OCI-LY7 (cell line): Measurements from ENCODE around the gene TMEM196. TPM values are rescaled to one million over a fixed set of nuclear protein-coding genes. Genes with fewer than 3 reads are reported as not detected.

ENCODE experiments used
- BruUV-seq: library from RNA; stranded (reverse); fragments of 400-500 nt; replicated peaks from 2 replicates; lab custom pipeline; 2021; lab: Mats Ljungman, UMichigan
- CTCF ChIA-PET: fragments of 300-600 bp; sonication (Branson Sonifier 250); formaldehyde crosslinking; loops from one replicate; lab custom pipeline; 2022; ENCODE audit warnings: antibody characterized with exemption; ENCODE audit not compliant: unreplicated experiment; lab: Charles Lee
- POLR2A ChIA-PET: fragments of 300-600 bp; sonication (Branson Sonifier 250); formaldehyde crosslinking; loops from one replicate; lab custom pipeline; 2022; ENCODE audit warnings: antibody characterized with exemption; lab: Charles Lee
- DNase-seq: peaks from one replicate; pipeline ENCODE4 v3.0.0-alpha.2; 2015; ENCODE audit warnings: low spot score
- H2AFZ ChIP-seq: fragments of 200-600 bp; sonication (generic), shearing (Covaris generic); 2 replicates; pipeline ENCODE4 v1.6.1; 2014; ENCODE audit warnings: mild to moderate bottlenecking, antibody characterized with exemption, low read length, moderate library complexity
- H3K27ac ChIP-seq: fragments of 200-600 bp; sonication (generic); 2 replicates; pipeline ENCODE4 v1.5.1; 2014; ENCODE audit warnings: mixed run types, low read depth, mild to moderate bottlenecking, moderate library complexity, low read length, inconsistent platforms; ENCODE audit not compliant: poor library complexity, severe bottlenecking
- H3K36me3 ChIP-seq: fragments of 200-600 bp; sonication (generic); 2 replicates; pipeline ENCODE4 v1.6.1; 2014; ENCODE audit warnings: mild to moderate bottlenecking, antibody characterized with exemption, low read length, moderate library complexity, mixed read lengths; ENCODE audit not compliant: insufficient read depth
- H3K4me1 ChIP-seq: fragments of 200-600 bp; sonication (generic); 2 replicates; pipeline ENCODE4 v1.5.1; 2014; ENCODE audit warnings: mild to moderate bottlenecking, low read length; ENCODE audit not compliant: insufficient read depth, poor library complexity, severe bottlenecking
- H3K4me2 ChIP-seq: fragments of 200-600 bp; sonication (generic); 2 replicates; pipeline ENCODE4 v1.6.1; 2014; ENCODE audit warnings: mild to moderate bottlenecking, low read length
- H3K4me3 ChIP-seq: fragments of 200-600 bp; sonication (generic); 2 replicates; pipeline ENCODE4 v1.5.1; 2014; ENCODE audit warnings: mild to moderate bottlenecking, low read depth, low read length; ENCODE audit not compliant: poor library complexity, severe bottlenecking
- H3K79me2 ChIP-seq: fragments of 200-600 bp; sonication (generic); 2 replicates; pipeline ENCODE4 v1.6.1; 2016; ENCODE audit warnings: low read depth, mild to moderate bottlenecking, low read length, moderate library complexity, mixed read lengths; ENCODE audit not compliant: insufficient read depth
- H3K9me2 ChIP-seq: fragments of 200-600 bp; sonication (generic); 2 replicates; pipeline ENCODE4 v1.6.1; 2016; ENCODE audit warnings: mild to moderate bottlenecking, low read length, mixed read lengths; ENCODE audit not compliant: insufficient read depth
- H3K9me3 ChIP-seq: fragments of 200-600 bp; sonication (generic); 2 replicates; pipeline ENCODE4 v1.6.1; 2014; ENCODE audit warnings: mild to moderate bottlenecking, mixed run types, low read length, mixed read lengths
- H4K20me1 ChIP-seq: fragments of 200-600 bp; sonication (generic); 2 replicates; pipeline ENCODE4 v1.6.1; 2014; ENCODE audit warnings: mild to moderate bottlenecking, antibody characterized with exemption, low read length, moderate library complexity, mixed read lengths; ENCODE audit not compliant: insufficient read depth
- EZH2phosphoT487 ChIP-seq: fragments of 200-600 bp; sonication (generic); IDR thresholded peaks from 2 replicates; pipeline ENCODE4 v1.6.1; 2018; ENCODE audit warnings: low read depth, borderline replicate concordance, mild to moderate bottlenecking, mixed run types, antibody characterized with exemption, low read length, moderate library complexity, mixed read lengths
- intact Hi-C: fragments of 100-400 bp; cut with micrococcal nuclease; formaldehyde crosslinking; loops from one replicate; pipeline ENCODE4 v1.10.0; 2022; ENCODE audit not compliant: unreplicated experiment
- total RNA-seq, 2 experiments: library from RNA; depleted of rRNA in 1 of 2; stranded (reverse); fragments of >200 nt in 1 of 2; shearing (Covaris generic) in 1 of 2; gene quantifications; 2 replicates each; pipeline ENCODE4 v1.2.3, GENCODE V29; 2014 to 2022
- TF ChIP-seq, protein P1 (sequence below): fragments of 200-600 bp; sonication (generic); conservative IDR thresholded peaks from 2 replicates; pipeline ENCODE4 v1.5.1; 2014; ENCODE audit warnings: mild to moderate bottlenecking, antibody characterized with exemption, low read length, moderate library complexity, mixed read lengths

Gene TMEM196
- total RNA-seq, 2 experiments from 2014 or later, result not detected

DNA sequence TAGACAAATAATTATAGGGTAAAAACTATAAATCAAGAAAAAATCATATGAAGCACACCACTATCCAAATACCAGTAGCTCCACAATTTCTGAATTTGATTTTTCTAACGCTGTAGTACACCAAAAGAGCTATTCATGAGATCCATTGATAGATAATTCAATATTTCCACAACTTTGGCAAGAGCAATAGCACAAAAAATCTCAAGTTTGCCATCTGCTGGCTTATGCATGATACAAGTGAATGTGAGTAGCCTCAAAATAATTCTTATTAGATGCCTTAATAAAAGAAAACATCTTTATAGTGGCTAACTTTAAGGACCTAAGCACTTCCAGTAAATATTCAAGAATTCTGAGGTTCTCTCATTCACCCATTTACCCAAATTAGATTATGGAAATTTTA is 2.2 kb upstream of the TMEM196 start:
- no peak overlapping the region for H3K27ac ChIP-seq
- no peak overlapping the region for H2AFZ ChIP-seq
- H3K4me2 ChIP-seq, result no peak overlapping the region
- no TSS peak for BruUV-seq
- TF ChIP-seq, protein P1, sequence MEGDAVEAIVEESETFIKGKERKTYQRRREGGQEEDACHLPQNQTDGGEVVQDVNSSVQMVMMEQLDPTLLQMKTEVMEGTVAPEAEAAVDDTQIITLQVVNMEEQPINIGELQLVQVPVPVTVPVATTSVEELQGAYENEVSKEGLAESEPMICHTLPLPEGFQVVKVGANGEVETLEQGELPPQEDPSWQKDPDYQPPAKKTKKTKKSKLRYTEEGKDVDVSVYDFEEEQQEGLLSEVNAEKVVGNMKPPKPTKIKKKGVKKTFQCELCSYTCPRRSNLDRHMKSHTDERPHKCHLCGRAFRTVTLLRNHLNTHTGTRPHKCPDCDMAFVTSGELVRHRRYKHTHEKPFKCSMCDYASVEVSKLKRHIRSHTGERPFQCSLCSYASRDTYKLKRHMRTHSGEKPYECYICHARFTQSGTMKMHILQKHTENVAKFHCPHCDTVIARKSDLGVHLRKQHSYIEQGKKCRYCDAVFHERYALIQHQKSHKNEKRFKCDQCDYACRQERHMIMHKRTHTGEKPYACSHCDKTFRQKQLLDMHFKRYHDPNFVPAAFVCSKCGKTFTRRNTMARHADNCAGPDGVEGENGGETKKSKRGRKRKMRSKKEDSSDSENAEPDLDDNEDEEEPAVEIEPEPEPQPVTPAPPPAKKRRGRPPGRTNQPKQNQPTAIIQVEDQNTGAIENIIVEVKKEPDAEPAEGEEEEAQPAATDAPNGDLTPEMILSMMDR, result no peak
- no peak for TF ChIP-seq EZH2phosphoT487
- no peaks in the 10 kb centered on the region for H3K36me3 ChIP-seq
- no peaks in the 10 kb centered on the region for H4K20me1 ChIP-seq
- H3K9me2 ChIP-seq, result no peaks in the 10 kb centered on the region
- no peaks in the 10 kb centered on the region for H3K79me2 ChIP-seq
- DNase-seq, result no peak
- POLR2A ChIA-PET, result interaction anchor here (0.7 to 1.4 kb wide), 2 partner anchors 16 to 431 kb away, joined by 3 read pairs; no protein-coding TSS in a partner anchor
- CTCF ChIA-PET, result no interaction called here
- no peaks in the 10 kb centered on the region for H3K4me1 ChIP-seq
- intact Hi-C loops, result no loop called here
- no peaks in the 10 kb centered on the region for H3K9me3 ChIP-seq
- H3K4me3 ChIP-seq, result no peak overlapping the region

DNA sequence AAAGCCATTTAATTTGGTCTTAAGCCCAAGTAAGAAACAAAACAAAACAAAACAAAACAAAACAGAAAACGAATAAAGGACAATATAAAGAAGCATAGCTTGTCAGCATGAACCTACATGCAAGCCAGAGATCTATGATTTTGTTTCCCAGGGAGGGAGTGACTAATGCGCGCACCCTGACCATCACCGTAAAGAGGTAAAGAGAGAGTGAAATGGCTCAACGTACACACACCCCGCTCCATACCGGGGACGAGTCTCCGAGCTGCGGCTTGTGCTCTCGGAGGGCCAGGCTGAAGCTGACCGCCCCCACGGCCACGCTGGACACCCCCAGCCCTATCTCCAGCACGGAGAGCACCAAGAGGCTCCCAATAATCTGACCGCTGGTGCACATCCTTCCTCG is 1.1 kb downstream of the TMEM196 start:
- Histone ChIP-seq H3K27ac (no peak overlapping the region), H3K4me1 (no peaks in the 10 kb centered on the region), H3K4me3 (no peak overlapping the region), H3K4me2 (no peak overlapping the region), H4K20me1 (no peaks in the 10 kb centered on the region), H3K9me2 (no peaks in the 10 kb centered on the region), H2AFZ (no peak overlapping the region), H3K9me3 (no peaks in the 10 kb centered on the region), H3K36me3 (no peaks in the 10 kb centered on the region), H3K79me2 (no peaks in the 10 kb centered on the region)
- TF ChIP-seq EZH2phosphoT487, result no peak
- TF ChIP-seq, protein P1, result no peak
- no peak for DNase-seq
- intact Hi-C loops, result no loop called here
- POLR2A ChIA-PET, result no interaction called here
- CTCF ChIA-PET, result no interaction called here
- BruUV-seq, result no TSS peak

DNA sequence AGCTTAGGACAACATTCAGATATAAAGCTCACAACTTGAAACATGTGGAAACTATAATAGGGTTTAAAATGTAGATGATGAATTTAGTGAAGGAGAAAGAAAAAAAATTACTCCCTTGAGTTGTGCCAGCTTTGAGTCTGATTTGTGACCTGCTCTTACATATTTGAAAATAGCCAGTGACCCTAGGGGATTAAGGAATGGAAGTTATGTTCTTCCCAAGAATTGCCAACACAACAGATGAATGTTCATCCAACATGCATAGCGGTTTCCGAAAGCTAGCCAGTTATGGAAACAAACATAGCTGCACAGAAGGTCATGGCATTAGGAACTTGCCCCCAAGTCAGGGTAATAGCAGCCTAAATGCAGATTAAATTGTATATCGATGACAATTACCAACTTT is 10.8 kb downstream of the TMEM196 start:
- Histone ChIP-seq H3K4me3 (no peak overlapping the region), H3K79me2 (no peaks in the 10 kb centered on the region), H3K27ac (no peak overlapping the region), H2AFZ (no peak overlapping the region), H4K20me1 (no peaks in the 10 kb centered on the region), H3K4me1 (peaks cover 2% of the 10 kb centered on the region), H3K9me2 (no peaks in the 10 kb centered on the region), H3K4me2 (no peak overlapping the region), H3K36me3 (no peaks in the 10 kb centered on the region), H3K9me3 (no peaks in the 10 kb centered on the region)
- no peak for DNase-seq
- BruUV-seq, result no TSS peak
- intact Hi-C loops, result no loop called here
- TF ChIP-seq EZH2phosphoT487, result no peak
- TF ChIP-seq, protein P1, result no peak
- ChIA-PET POLR2A (interaction anchor here (0.7 kb wide), 1 partner anchor 10 kb away, joined by 3 read pairs; no protein-coding TSS in a partner anchor), CTCF (no interaction called here)
